Adrenal gland (tissue), 12 donors: Measurements from ENCODE around the gene KDM1B. TPM values are rescaled to one million over a fixed set of nuclear protein-coding genes. Genes with fewer than 3 reads are reported as not detected.

Experiments used
- DNase-seq, 7 donors: peaks; one replicate each; pipeline ENCODE4 v3.0.0-alpha.2; 2019 to 2020
- H3K27ac ChIP-seq, 5 donors: fragments of 200-600 bp; sonication (generic) in 4 of 5; 1 replicate in 3 of 5; 2 replicates in 2 of 5; pipeline versions ENCODE4 v1.5.1 to v1.8.0; 2016 to 2020; ENCODE audit warnings: mild to moderate bottlenecking in 1 of 5
- H3K27me3 ChIP-seq: fragments of 200-600 bp; 2 replicates; pipeline ENCODE4 v1.8.0; 2021
- H3K36me3 ChIP-seq, 2 donors: fragments of 200-600 bp; replicated peaks in 1 of 2; 1 replicate in 1 of 2; 2 replicates in 1 of 2; pipeline versions ENCODE4 v1.5.1 to v1.8.0; 2018 to 2022
- H3K4me1 ChIP-seq, 2 donors: fragments of 200-600 bp; replicated peaks in 1 of 2; 1 replicate in 1 of 2; 2 replicates in 1 of 2; pipeline versions ENCODE4 v1.5.1 to v1.8.0; 2018 to 2021
- H3K4me3 ChIP-seq, 4 donors: fragments of 200-600 bp; sonication (generic) in 3 of 4; one replicate each; pipeline ENCODE4 v1.5.1; 2016 to 2018
- H3K9me3 ChIP-seq, 3 donors: fragments of 200-600 bp; sonication (generic) in 1 of 3; replicated peaks in 1 of 3; 1 replicate in 2 of 3; 2 replicates in 1 of 3; pipeline versions ENCODE4 v1.5.1 to v1.8.0; 2016 to 2021
- CTCF ChIP-seq, 6 experiments: fragments of 450-650 bp in 4 of 6; fragments of 200-600 bp in 2 of 6; sonication (generic) in 1 of 6; IDR thresholded peaks; 1 replicate in 5 of 6; 2 replicates in 1 of 6; pipeline versions ENCODE4 v1.5.1 to v1.8.0; 2016 to 2021; ENCODE audit warnings: antibody characterized with exemption in 6 of 6, mild to moderate bottlenecking in 2 of 6, moderate library complexity in 1 of 6
- POLR2A ChIP-seq, 2 donors: fragments of 450-650 bp; IDR thresholded peaks; one replicate each; pipeline ENCODE4 v1.6.1; 2017; ENCODE audit warnings: antibody characterized with exemption in 2 of 2, mild to moderate bottlenecking in 2 of 2, moderate library complexity in 1 of 2
- WGBS, 4 donors: extraction: QIAGEN DNeasy Blood & Tissue Kit in 2 of 4; methylation state at CpG; one replicate each; pipeline versions ENCODE4 v1.1.5 to v1.1.7; 2013 to 2017; 5-methylcytosine and 5-hydroxymethylcytosine counted together
- intact Hi-C, 2 donors: fragments of 100-400 bp; cut with DNase I; formaldehyde crosslinking; loops; one replicate each; pipeline versions ENCODE4 v1.14.1 to v1.15.0; 2022 to 2023
- polyA plus RNA-seq, 3 donors: library from polyadenylated mRNA; stranded (reverse); fragments of 200-250 nt in 2 of 3; fragments of 350-450 nt in 1 of 3; fragmentation: Illumina TruSeq in 1 of 3; extraction: RNeasy Lipid Tissue Mini Kit (QIAGEN cat#74804) in 1 of 3; gene quantifications; one replicate each; pipeline ENCODE4 v1.2.3, GENCODE V29; 2013 to 2014
- total RNA-seq, 9 donors: library from RNA; depleted of rRNA in 4 of 9; stranded (reverse); fragments of >200 nt in 4 of 9; fragments of 120-200 nt in 1 of 9; fragmentation: NEBNext Ultra II Directional in 1 of 9; extraction: Animal tissue kit (Norgen Biotek cat#: 25700) in 1 of 9; gene quantifications; one replicate each; pipeline versions ENCODE4 v1.1.0 to v1.2.4, GENCODE V29; 2013 to 2023
- donor health status: healthy with polysubstance abuse.
- donor health status: Bipolar disorder and iron deficiency.
- donor health status: DM: yes; HTN: yes; CAD: no.
- donor health status: DM: no; HTN: no; CAD: no.
- donor health status: DM: no; HTN: no; CAD: no.
- donor health status: DM: yes; HTN: yes; CAD: no.

The KDM1B gene
- total and polyA plus RNA-seq, 12 donors, result 1.8 to 36.0 (median 18.4) TPM

- no peak for DNase-seq
Measured at GRCh38 chr6:18245079-18245478, 89.9 kb downstream of the KDM1B start.

DNA sequence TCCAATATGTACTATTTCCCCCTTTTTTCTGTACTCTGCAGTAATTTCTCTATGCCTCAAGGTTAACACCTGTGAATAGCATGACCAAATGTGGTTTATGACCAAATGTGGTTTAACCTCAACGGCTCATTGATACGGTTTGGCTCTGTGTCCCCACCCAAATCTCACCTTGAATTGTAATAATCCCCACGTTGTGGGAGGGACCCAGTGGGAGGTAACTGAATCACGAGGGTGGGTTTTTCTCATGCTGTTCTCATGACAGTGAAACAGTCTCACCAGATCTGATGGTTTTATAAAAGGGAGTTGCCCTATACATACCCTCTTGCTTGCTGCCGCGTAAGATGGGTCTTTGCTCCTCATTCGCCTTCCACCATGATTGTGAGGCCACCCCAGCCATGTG is 90.4 kb downstream of the KDM1B start:
- TF ChIP-seq POLR2A (IDR thresholded peaks at IDR 0.05) (no peak), CTCF (IDR thresholded peaks at IDR 0.05) (no peak)
- peaks cover 0 to 23% of the 10 kb centered on the region in 2 donors for H3K36me3 ChIP-seq
- intact Hi-C loops, result no loop called here

More at GRCh38 chr6:18245079-18245478, 89.9 kb downstream of the KDM1B start:
- Histone ChIP-seq H3K9me3 (no peaks in the 10 kb centered on the region), H3K27ac (no peak overlapping the region), H3K36me3 (peaks cover 0 to 23% of the 10 kb centered on the region in 2 donors), H3K27me3 (no peaks in the 10 kb centered on the region), H3K4me3 (no peak overlapping the region), H3K4me1 (peaks cover 8 to 14% of the 10 kb centered on the region in 2 donors)
- 83 to 100% (median 95%) methylated on average over 1 of the region's 1 CpG for WGBS, 4 donors
- intact Hi-C loops, result no loop called here
- no peak for TF ChIP-seq POLR2A (IDR thresholded peaks at IDR 0.05)

DNA sequence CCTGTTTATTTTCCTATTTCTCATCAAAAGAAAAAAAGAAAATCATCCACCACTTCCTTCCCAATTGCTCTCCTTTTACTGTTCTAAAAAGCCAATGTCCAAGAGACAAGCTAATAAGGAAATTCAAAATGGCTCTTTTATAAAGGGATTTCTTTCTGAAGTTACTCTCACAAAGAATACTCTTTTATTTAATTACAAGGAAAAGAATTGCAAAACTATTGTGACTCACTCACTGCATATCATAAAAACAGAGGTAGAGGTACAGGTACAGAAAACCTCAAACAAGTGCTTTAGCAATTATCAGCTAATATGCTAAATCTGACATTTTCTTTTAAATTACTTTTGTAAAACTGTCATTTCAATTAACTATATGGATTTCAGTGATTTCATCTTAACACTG is 91.0 kb downstream of the KDM1B start:
- Histone ChIP-seq H3K4me3 (no peak overlapping the region), H3K27me3 (no peaks in the 10 kb centered on the region), H3K4me1 (peaks cover 8 to 14% of the 10 kb centered on the region in 2 donors), H3K36me3 (peaks cover 0 to 23% of the 10 kb centered on the region in 2 donors), H3K9me3 (no peaks in the 10 kb centered on the region), H3K27ac (no peak overlapping the region)
- intact Hi-C loops, result no loop called here
- DNase-seq, result no peak
- TF ChIP-seq POLR2A (IDR thresholded peaks at IDR 0.05) (no peak), CTCF (IDR thresholded peaks at IDR 0.05) (no peak)

More for the DNA sequence above, 90.4 kb downstream of the KDM1B start:
- Histone ChIP-seq H3K4me3 (no peak overlapping the region), H3K27me3 (no peaks in the 10 kb centered on the region), H3K9me3 (no peaks in the 10 kb centered on the region), H3K27ac (no peak overlapping the region), H3K4me1 (peaks cover 8 to 14% of the 10 kb centered on the region in 2 donors)
- WGBS, 4 donors, result 72 to 78% (median 74%) methylated on average over 7 of the region's 7 CpGs
- DNase-seq, result no peak

GRCh38 chr6:18247002-18247401 is 91.8 kb downstream of the KDM1B start:
- Histone ChIP-seq H3K27me3 (no peaks in the 10 kb centered on the region), H3K9me3 (no peaks in the 10 kb centered on the region), H3K4me1 (peaks cover 8 to 14% of the 10 kb centered on the region in 2 donors), H3K27ac (no peak overlapping the region), H3K4me3 (no peak overlapping the region), H3K36me3 (peaks cover 0 to 23% of the 10 kb centered on the region in 2 donors)
- DNase-seq, result no peak
- no peak for TF ChIP-seq POLR2A (IDR thresholded peaks at IDR 0.05)
- no peak for TF ChIP-seq CTCF (IDR thresholded peaks at IDR 0.05)
- intact Hi-C loops, result no loop called here

DNA sequence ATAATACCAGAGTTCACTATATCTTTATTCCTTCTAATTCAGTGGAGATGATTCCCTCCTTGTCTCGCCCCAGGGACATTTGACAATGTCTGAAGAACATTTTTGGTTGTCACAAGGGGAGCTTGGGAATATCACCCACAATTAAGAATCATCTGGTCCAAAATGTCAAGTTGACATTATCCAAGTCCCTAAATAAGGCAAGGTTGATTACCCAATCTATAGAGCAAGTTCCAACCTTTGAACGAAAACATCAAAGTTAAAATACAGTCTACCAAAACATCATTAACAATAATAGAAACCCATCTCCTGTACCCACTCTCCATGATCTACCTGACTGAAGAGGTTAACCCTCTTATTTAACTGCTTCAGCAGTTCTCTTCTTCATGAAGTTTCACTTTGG is 93.5 kb downstream of the KDM1B start:
- no peak overlapping the region for H3K4me3 ChIP-seq
- no peak for DNase-seq
- 92 to 97% (median 96%) methylated on average over 2 of the region's 2 CpGs for WGBS, 4 donors
- H3K9me3 ChIP-seq, result no peaks in the 10 kb centered on the region
- TF ChIP-seq POLR2A (IDR thresholded peaks at IDR 0.05), result no peak
- H3K36me3 ChIP-seq, result peaks cover 0 to 15% of the 10 kb centered on the region in 2 donors
- intact Hi-C loops, result no loop called here
- H3K27ac ChIP-seq, result no peak overlapping the region
- H3K4me1 ChIP-seq, result peaks cover 12 to 14% of the 10 kb centered on the region in 2 donors
- no peaks in the 10 kb centered on the region for H3K27me3 ChIP-seq
